ENCODE data around the gene ARPIN.
"Not testable (repeated sequence)": the region's sequence is repeated elsewhere in the genome, so short reads cannot be mapped to it uniquely, and the experiment has no call there.

The ARPIN gene

DNA sequence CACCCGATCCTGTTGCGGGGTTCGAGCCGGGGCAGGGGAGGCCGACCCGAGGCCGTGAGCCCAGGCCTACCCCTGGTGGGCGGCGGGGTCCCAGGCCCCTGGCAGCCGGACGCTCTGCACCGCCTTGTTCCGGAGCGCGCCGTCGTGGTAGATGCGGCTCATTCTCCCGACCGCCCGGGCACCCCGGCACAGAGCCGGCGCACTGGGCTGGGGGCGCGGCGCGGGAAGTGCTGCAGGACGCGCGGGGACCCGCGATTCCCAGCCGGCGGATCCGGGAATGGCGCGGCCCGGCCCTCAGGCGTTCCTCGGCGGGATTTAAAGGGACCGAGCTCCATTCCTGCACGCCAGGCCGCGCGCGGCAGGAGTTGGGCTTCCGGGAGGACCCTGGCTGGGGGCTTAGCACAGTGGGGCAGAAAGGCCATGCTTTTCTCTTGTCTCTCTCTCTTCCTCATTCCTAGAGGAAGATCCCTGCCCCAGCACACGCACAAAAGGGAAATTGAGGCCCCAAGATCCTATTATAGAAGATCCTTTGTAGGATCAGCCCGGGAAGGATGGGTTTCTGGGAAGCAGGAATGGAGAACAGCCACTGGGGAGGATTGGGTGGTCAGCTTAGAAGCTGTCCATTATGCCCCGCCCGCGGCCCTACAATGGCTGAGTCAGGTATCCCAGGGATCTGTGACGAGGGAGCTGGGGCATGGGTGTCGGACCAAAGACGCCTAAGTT, at the start of gene ARPIN:
TSS of gene ARPIN (minus strand) at position 279 of the 723 bp plus-strand sequence. CDS start at position 162, 117 bp downstream.
- DNase-seq: no peak

DNA sequence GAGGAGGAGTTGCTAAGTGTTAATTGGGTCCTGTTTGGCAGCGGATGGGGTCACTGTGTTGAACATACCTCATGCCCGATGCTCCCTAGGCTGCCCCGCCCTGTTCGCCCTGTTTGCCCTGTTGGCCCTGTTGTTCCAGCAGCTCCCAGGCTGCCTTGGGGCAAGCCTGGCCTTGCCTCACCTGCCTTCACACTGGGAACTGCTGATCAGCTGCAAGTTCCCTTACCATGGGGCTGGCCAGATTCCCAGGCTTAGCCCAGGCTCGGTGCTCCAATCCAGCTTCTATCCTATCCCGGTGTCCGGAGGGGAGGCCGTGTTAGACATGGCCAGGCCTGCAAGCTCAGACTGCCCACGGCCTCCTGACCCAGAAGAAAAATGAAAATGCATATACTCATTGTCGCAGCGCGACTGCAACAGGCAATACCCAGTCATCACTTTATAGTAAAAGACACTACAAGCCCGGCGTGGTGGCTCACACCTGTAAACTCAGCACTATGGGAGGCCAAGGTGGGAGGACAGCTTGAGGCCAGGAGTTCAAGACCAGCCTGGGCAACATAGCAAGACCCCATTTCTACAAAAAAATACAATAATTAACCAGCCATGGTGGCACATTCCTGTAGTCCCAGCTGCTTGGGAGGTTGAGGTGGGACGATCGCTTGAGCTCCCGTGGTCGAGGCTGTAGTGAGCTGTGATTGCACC, 45.5 kb upstream of the ARPIN start:
- no peak for DNase-seq

DNA sequence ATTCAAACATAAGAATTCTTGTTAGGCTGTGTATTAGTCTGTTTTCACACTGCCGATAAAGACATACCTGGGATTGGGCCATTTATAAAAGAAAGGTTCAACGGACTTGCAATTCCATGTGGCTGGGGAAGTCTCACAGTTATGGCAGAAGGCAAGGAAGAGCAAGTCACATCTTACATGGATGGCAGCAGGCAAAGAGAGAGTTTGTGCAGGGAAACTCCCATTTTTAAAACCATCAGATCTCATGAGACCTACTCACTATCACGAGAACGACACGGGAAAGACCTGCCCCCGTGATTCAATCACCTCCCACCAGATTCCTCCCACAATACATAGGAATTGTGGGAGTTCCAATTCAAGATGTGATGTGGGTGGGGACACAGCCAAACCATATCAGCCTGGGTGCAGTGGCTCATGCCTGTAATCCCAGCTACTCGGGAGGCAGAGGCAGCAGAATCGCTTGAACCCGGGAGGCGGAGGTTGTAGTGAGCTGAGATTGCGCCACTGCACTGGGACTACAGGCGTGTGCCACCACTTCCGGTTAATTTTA, 42.8 kb upstream of the ARPIN start:
- not testable (repeated sequence) for DNase-seq

DNA sequence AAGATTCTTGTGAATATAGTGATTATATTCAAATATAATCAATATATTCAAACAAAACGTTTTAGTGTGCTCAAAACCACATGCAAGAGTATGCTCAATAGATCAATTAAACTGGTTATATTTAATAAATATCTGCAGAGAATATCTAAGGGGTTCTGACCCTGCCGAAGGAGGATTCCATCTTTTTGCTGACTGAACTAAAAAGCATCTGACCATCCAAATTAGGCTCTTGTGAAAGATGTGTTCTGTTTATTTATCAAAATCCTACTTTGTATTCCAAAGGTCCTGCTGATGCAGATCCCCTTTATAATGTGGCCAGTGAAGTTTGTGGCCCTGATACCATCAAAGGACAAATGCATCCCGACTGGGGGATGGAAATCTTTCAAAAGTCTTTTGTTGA, 41.8 kb upstream of the ARPIN start:
- DNase-seq: no peak

DNA sequence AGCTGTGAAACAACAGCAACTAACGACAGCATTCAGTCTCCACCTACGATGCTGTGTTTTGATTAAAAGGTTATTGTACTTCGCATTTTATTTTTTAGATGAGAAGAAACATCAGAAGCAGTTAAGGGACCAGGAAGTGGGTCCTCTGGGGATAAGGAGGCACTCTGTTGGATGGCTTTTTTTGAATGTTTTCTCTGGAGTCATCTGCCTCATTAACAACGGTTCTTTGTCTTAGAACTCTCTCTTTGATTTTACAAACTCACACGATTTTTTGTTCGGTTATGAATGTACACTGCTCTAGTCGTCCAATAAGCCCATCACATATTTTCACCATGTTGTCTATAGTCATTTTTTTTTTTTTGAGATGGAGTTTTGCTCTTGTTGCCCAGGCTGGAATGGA, 36.0 kb upstream of the ARPIN start:
- DNase-seq: no peak

DNA sequence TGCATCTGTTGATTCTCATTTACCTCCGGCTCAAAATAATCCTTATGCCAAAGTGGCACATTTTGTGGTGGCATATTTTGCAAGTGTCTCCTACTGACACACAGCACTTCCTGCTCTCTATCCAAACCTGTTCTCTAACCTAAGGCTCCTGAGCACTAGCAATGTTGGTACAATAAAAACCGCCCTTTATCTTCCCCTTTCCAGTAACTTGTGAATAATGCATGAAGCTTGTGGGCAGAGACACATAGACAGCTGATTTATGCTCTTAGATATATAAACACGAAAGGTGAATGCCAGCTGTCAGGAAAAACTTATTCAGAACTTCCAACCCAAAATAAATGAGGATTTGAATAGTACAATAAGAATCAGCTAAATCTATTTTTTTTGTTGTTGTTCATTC, 34.6 kb upstream of the ARPIN start:
- no peak for DNase-seq

DNA sequence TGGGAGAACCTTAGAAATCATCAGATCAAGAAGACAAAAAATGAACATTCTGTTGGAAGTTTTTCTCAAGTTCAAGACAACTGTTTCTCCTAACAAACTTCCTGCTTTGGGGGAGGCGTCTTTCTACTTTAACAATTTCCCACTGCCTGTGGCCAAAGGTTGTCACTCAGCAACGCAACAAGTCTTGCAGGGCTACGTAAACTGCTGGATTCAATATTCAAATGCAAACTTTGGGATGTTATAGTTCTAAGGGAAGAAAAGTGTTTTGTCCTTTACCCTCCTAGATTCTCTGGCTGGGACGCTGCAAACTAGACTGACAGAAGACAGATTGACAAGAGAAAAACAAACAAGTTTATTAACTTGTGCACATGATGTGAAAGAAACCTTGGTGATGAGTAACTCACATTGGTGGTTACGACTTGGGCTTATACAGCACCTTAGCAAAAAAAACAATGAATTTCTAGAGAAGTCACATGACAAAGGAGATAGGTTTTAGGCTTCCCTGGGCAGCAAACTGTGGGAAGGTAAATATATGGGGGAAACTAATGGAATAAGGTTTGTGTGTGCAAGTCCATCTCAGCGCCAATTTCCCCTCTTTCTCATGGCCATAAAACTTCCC, 34.0 kb upstream of the ARPIN start:
- DNase-seq: no peak

DNA sequence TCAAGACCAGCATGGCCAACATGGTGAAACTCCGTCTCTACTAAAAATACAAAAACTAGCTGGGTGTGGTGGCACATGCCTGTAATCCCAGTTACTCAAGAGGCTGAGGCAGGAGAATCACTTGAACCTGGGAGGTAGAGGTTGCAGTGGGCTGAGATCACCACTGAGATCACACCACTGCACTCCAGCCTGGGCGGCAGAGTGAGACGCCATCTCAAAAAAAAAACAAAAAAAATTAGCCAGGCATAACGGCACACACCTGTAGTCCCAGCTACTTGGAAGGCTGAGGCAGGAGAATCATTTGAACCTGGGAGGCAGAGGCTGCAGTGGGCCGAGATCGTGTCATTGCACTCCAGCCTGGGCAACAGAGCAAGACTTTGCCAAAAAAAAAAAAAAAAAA, 31.0 kb upstream of the ARPIN start:
- not testable (repeated sequence) for DNase-seq

DNA sequence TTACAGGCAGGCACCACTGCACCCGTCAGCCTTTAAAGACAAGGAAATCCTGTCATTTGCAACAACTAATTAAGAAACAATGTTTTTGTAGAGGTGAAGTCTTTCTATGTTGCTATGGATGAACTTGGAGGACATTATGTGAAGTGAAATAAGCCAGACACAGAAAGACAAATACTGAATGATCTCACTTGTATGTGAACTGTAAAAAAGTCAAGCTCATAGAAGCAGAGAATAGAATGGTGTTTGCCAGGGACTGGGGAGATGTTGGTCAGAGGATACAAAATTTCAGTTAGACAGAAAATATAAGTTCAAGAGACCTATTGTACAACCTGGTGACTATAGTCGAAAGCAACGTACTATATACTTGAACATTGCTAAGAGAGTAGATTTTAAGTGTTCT, 27.2 kb upstream of the ARPIN start:
- DNase-seq: no peak

DNA sequence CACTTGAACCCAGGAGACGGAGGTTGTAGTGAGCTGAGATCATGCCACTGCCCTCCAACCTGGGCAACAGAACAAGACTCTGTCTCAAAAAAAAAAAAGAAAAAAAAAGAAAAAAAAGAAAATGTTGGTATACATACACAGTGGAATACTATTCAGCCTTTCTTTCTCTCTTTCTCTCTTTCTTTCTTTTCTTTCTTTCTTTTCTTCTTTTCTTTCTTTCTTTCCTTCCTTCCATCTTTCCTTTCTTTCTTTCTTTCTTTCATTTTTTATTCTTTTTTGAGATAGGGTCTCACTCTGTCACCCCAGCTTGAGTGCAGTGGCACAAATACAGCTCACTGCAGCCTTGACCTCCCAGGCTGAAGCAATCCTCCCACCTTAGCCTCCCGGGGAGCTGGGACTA, 26.6 kb upstream of the ARPIN start:
- DNase-seq: not testable (repeated sequence)

DNA sequence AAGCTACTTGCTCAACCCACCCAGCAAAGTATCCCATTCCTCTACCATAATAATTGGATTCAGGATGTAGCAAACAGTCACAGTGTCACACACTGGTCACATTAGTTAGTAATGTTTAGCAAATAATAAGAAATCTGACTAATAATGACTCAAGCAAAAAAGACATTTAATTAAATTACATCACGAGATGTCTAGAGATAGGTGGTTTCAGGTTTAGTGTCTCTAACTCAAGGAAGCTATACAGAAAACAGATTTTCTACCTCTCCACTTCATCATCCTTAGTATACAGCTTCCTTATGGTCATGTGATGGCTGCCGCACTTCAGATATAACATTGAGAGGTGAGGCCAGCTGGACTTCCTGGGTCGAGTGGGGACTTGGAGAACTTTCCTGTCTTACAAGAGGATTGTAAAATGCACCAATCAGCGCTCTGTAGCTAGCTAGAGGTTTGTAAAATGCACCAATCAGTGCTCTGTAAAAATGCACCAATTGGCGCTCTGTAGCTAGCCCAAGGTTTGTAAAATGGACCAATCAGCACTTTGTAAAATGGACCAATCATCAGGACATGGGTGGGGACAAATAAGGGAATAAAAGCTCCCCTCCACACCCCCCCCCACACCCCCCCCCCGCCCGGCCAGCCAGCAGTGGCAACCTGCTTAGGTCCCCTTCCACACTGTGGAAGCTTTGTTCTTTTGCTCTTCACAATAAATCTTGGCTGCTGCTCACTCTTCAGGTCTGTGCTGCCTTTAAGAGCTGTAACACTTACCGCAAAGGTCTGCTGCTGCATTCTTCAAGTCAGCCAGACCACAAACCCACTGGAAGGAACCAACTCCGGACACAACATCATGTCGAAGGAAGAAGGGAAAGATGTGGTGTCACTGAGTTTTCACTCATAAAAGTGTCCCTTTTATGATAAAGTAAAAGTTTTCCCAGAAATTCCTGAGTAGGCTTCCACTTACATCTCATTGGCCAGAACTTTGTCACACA, 24.9 kb upstream of the ARPIN start:
- DNase-seq: peak; percentile 17

DNA sequence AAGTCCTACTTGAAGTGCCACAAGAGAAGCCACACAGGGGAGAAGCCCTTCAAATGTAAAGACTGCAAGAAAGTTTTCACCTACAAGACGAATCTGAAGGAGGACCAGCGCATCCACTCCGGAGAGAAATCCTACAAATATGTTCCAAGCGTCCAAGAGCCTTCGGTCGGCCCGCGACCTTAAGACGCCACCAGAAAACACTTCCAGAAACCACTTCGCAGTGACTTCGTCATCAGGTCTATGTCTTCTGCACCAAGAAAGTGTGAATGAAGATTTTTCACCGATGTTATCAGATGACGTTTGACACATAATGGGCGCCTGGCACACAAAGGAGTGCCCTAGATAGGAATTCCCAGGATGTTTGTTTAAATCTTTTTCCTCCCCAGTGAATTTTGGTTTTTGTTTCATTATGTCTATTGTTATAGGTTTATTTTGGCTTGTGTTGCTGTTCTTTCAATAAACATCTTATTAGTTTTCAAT, 24.1 kb upstream of the ARPIN start:
- DNase-seq: no peak

DNA sequence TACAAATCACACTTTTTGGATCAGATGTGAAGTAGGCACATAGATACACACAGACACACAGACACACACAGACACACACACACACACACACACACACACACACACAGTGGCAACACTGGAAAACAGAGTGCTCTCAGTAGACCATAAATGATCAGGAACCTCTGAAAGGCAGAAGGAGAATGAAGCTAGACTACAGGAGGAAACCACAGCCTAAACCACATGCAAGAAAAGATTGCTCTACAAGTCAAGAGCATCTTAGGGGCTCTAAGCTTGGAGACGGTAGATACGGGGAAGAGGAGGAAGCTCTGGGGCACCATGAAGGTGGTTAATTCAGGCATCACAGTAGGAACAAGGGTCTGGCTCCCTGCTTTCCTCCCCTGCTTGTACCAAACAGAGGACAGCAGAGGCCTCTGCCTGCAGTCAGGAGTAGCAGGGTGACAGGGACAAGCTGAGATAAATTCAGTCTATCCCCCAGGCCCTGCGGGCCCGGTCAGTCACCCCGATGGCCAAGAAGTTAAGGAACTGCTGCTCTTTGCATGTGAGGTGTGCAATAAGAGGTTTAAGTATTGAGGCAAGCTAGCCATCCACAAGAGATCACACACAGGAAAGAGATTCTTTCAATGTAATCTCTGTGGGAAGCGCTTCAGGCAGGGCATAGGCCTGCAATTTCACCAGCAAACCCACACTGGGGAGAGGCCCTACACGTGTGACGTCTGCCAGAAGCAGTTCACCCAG, 23.5 kb upstream of the ARPIN start:
- DNase-seq: no peak

DNA sequence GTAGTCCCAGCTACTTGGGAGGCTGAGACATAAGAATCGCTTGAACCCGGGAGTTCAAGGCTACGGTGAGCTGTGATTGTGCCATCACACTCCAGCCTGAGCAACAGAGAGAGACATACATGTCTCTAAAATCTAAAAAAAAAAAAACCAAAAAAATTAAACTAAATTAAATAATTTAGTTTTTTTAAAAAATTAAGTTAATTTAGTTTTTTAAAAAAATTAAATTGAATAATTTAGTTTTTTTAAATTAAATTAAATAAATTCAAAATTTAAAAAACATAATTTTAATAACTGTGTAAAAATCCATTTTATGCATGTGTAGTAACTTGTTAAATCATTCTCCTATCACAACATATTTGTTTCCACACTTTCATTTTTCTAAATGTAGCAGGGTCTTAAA, 20.1 kb upstream of the ARPIN start:
- DNase-seq: no peak

DNA sequence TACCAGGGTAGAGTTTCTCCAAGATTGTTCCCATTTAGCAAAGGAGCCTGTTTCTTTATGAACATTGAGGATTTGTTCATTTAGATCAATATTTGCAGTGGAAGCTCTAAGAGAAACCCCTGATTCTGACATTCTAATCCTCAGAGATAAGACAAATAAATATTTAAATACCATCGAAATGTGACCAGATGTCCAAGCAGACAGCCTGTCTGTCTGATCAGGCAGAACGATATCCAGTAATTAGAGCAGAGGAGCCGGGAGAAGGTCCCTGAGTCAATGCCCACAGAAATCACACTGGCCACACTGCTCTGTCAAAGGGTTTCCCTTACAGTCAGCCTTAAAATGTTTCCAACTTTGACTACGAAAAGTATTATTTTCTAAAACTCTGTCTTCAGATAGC, 15.7 kb upstream of the ARPIN start:
- DNase-seq: no peak

DNA sequence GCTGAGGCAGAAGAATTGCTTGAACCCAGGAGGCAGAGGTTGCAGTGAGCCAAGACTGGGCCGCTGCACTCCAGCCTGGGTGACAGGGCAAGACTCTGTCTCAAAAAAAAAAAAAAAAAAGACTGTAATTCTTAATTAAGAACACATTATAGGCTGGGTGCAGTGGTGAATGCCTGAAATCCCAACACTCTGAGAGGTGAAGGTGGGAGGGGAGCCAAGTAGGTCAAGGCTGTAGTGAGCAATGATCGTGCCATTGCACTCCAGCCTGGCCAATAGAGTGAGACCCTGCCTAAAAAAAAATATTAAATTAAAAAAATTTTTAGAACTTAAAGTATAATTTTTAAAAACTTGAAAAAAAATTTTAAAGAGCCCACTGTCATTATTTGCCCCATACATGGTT, 13.4 kb upstream of the ARPIN start:
- no peak for DNase-seq

DNA sequence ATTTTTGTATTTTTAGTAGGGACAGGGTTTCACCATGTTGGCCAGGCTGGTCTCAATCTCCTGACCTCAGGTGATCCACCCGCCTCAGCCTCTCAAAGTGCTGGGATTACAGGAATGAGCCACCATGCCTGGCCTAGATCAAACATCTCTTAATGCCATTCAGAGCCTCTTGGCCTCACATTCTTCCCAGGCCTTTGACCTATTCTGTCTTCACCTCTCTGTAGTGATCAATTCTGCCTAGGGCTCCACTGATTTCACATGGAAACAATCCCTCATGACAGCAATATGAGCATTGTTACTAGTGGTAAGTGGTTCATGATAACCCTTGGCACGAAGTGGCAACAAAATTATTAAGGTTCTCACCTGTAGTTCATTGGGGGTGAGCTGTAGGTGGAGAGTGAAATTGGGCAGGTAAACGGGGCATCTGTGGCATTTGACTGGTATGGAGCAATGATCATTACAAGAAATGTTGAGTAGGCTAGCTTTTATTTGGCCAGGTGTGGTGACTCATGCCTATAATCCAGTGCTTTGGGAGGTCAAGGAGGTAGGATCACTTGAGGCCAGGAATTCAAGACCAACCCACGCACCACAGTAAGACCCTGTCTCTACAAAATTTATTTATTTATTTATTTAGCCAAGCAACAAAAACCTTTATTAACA, 4.8 kb upstream of the ARPIN start:
- DNase-seq: no peak

DNA sequence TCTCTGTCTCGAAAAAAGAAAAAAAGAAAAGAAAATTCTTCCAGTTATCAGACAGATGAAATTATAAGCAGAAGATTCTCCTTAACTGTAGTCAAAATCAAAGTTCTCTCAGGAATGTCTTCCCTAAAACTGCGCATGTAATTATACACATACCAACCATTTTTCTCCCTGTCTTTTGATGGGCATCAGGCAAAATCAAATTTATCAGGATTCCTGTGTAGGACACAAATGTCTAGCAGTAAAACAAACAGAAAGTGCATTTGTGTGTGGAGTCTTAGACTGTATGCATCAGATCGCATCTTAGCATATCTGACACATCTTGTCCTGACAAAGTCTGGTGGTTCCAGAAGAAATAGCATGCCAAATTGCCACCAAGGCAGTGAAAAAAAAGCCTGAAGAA, 3.9 kb upstream of the ARPIN start:
- no peak for DNase-seq

DNA sequence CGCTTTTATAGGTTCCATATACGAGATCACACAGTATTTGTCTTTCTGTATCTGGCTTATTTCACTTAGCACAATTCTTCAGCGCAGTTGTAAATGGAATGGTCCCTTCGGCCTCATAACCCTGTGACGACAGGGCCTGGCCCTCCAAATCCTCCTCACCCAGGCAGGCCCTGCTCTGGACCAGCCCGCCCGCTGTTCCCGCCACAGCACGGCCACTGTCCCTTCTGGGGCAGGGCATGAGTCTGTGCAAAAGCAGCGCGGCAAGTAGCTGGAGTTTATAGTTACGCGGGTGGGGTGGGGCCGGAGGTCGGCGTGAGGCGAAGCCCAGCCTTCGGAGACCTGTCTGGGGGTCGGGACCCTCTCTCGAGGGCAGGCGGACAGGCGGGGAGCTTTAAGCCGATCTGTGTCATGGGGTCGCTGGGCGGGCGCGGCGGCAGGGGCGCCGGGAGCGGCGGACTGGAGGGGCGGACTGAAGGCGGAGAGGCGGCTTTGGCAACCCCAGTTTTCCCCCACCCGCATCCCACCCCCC, 543 bp downstream of the ARPIN start:
- DNase-seq: no peak

DNA sequence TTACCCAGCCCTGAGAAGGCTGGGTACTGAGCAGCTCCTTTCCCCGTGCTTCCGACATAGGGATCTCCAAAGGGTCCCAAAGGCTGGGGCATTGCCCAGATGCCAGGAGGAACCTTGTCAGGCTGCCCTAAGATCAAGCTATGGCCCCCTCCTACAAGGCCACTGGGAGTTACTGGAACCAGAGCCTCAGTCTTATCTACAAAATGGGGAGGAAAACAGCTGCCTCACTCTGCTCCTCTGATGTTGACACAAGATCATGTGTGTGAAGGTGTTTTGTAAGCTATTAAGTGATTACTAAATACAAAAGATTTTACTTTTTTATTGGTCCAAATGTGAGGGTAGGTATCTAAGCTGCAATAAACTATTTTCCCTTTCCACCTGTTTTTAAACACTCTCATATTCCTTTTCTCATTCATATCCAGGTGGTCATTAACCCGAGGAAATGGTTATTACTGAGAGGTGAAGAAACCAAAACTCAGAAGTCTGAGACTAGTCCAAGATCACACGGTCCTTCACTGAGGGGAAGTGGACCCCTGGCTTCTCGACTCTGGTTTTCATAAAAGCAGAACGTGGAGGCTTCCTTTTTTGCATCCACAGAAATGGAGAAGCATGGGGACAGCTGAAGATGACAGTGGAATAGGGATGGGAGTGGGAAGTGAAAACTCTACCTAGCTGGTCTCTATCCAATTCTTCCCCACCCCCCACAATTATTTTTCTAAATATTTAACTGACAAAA, 1.7 kb downstream of the ARPIN start:
- no peak for DNase-seq
